GM19455 (cell line): ENCODE results near the gene ADGRF4.

Source experiments
- ATAC-seq: cut with Tn5 transposase; IDR thresholded peaks from one replicate; pipeline ENCODE4 v1.9.1; 2021; ENCODE audit not compliant: unreplicated experiment

ADGRF4 gene

GRCh38 chr6:47680724-47681123, 17.7 kb upstream of the ADGRF4 start:
- no peak for ATAC-seq

- ATAC-seq: no peak
Observed at GRCh38 chr6:47681201-47681990, 17.0 kb upstream of the ADGRF4 start.

GRCh38 chr6:47686411-47686810, 12.0 kb upstream of the ADGRF4 start:
- ATAC-seq: no peak

GRCh38 chr6:47687432-47687831, 10.9 kb upstream of the ADGRF4 start:
- no peak for ATAC-seq

- ATAC-seq: no peak
Observed at GRCh38 chr6:47690214-47690613, 8.2 kb upstream of the ADGRF4 start.

GRCh38 chr6:47690791-47691190, 7.6 kb upstream of the ADGRF4 start:
- no peak for ATAC-seq

GRCh38 chr6:47697925-47698324, 455 bp upstream of the ADGRF4 start:
- ATAC-seq: no peak

GRCh38 chr6:47700053-47700452, 1.7 kb downstream of the ADGRF4 start:
- no peak for ATAC-seq

- no peak for ATAC-seq
Observed at GRCh38 chr6:47700596-47700995, 2.2 kb downstream of the ADGRF4 start.

GRCh38 chr6:47701363-47701762, 3.0 kb downstream of the ADGRF4 start:
- ATAC-seq: peak; percentile 95

- ATAC-seq: no peak
Observed at GRCh38 chr6:47709160-47709559, 10.8 kb downstream of the ADGRF4 start.

GRCh38 chr6:47710295-47710694, 11.9 kb downstream of the ADGRF4 start:
- ATAC-seq: no peak

- ATAC-seq: no peak
Observed at GRCh38 chr6:47713200-47713599, 14.8 kb downstream of the ADGRF4 start.

GRCh38 chr6:47714802-47715201, 16.4 kb downstream of the ADGRF4 start:
- ATAC-seq: no peak

- no peak for ATAC-seq
Observed at GRCh38 chr6:47715782-47716181, 17.4 kb downstream of the ADGRF4 start.

- no peak for ATAC-seq
Observed at GRCh38 chr6:47716207-47716606, 17.8 kb downstream of the ADGRF4 start.

GRCh38 chr6:47718571-47718970, 20.2 kb downstream of the ADGRF4 start:
- no peak for ATAC-seq

GRCh38 chr6:47721189-47721588, 22.8 kb downstream of the ADGRF4 start:
- ATAC-seq: no peak

- ATAC-seq: peak; percentile 84
Observed at GRCh38 chr6:47722194-47722593, 23.8 kb downstream of the ADGRF4 start.

GRCh38 chr6:47724300-47724699, 25.9 kb downstream of the ADGRF4 start:
- no peak for ATAC-seq

GRCh38 chr6:47727391-47727790, 29.0 kb downstream of the ADGRF4 start:
- no peak for ATAC-seq

GRCh38 chr6:47729019-47729418, 30.6 kb downstream of the ADGRF4 start:
- ATAC-seq: no peak

GRCh38 chr6:47729457-47729856, 31.1 kb downstream of the ADGRF4 start:
- ATAC-seq: no peak
